OCI-LY3 (cell line): ENCODE measurements around the gene COG2.

Source experiments
- H2AFZ ChIP-seq: fragments of 200-600, 300-600 bp; shearing (Covaris generic); 2 replicates; pipeline ENCODE4 v1.6.0; 2014; ENCODE audit warnings: antibody characterized with exemption, low read depth, low read length
- H3K27ac ChIP-seq: fragments of 200-600, 300-600 bp; sonication (generic); 2 replicates; pipeline ENCODE4 v1.5.1; 2014; ENCODE audit warnings: mild to moderate bottlenecking, low read length, moderate library complexity, mixed read lengths
- H3K27me3 ChIP-seq: fragments of 200-600, 300-600 bp; sonication (generic); 2 replicates; pipeline ENCODE4 v1.6.1; 2014; ENCODE audit warnings: low read depth, low read length, mixed read lengths
- H3K36me3 ChIP-seq: fragments of 200-600, 300-600 bp; sonication (generic); replicated peaks from 2 replicates; pipeline ENCODE3; 2014; ENCODE audit warnings: low read depth, low read length, mixed read lengths
- H3K4me1 ChIP-seq: fragments of 300-600, 200-600 bp; sonication (generic); 2 replicates; pipeline ENCODE4 v1.6.1; 2014; ENCODE audit warnings: low read length, mixed read lengths
- H3K4me2 ChIP-seq: fragments of 200-600, 300-600 bp; sonication (generic); 2 replicates; pipeline ENCODE4 v1.6.1; 2014; ENCODE audit warnings: low read length, mixed read lengths
- H3K4me3 ChIP-seq: fragments of 300-600, 200-600 bp; sonication (generic); 2 replicates; pipeline ENCODE4 v1.5.1; 2014; ENCODE audit warnings: antibody characterized with exemption, mild to moderate bottlenecking, low read length, moderate library complexity
- H3K79me2 ChIP-seq: fragments of 300-600, 200-600 bp; shearing (Covaris generic); 2 replicates; pipeline ENCODE4 v1.6.1; 2014; ENCODE audit warnings: mild to moderate bottlenecking, low read length, mixed read lengths
- H3K9ac ChIP-seq: fragments of 300-600, 200-600 bp; shearing (Covaris generic); 2 replicates; pipeline ENCODE4 v1.6.0; 2014; ENCODE audit warnings: mild to moderate bottlenecking, low read length, moderate library complexity
- H3K9me3 ChIP-seq: fragments of 200-600, 300-600 bp; shearing (Covaris generic); 2 replicates; pipeline ENCODE4 v1.6.1; 2014; ENCODE audit warnings: low read length, mixed read lengths; ENCODE audit not compliant: insufficient read depth
- H4K20me1 ChIP-seq: fragments of 200-600, 300-600 bp; sonication (generic); 2 replicates; pipeline ENCODE4 v1.6.1; 2016; ENCODE audit warnings: low read length, mixed read lengths; ENCODE audit not compliant: insufficient read depth
- EZH2phosphoT487 ChIP-seq: fragments of 200-600 bp; shearing (Covaris generic); IDR thresholded peaks from 2 replicates; pipeline ENCODE4 v1.6.1; 2018; ENCODE audit warnings: antibody characterized with exemption, mixed run types, low read depth
- TF ChIP-seq, protein P1 (sequence below): fragments of 200-600, 300-600 bp; sonication (generic); IDR thresholded peaks from 2 replicates; pipeline ENCODE4 v1.5.1; 2014; ENCODE audit warnings: antibody characterized with exemption, low read length, low read depth

Gene COG2

DNA sequence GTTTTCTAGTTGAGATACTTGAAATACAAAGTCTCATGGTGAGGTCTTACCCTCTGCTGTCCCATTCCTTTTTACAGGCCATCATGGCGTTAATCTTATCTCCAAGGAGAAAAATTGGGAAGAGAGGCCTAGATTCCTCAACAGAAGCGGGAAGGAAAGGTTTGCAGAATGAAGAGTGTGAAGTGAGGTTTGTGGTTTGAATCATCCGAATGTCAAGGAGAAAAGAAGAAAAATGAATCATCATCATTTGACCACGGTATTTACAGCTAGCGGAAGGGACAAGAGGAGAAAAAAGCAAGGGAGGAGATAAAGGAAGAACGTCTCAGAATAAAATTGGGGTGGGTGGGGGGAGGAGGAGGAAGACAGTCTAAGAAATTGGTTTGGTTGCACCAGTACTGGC, 935 bp upstream of the COG2 start:
- TF ChIP-seq EZH2phosphoT487: no peak
- TF ChIP-seq, protein P1, sequence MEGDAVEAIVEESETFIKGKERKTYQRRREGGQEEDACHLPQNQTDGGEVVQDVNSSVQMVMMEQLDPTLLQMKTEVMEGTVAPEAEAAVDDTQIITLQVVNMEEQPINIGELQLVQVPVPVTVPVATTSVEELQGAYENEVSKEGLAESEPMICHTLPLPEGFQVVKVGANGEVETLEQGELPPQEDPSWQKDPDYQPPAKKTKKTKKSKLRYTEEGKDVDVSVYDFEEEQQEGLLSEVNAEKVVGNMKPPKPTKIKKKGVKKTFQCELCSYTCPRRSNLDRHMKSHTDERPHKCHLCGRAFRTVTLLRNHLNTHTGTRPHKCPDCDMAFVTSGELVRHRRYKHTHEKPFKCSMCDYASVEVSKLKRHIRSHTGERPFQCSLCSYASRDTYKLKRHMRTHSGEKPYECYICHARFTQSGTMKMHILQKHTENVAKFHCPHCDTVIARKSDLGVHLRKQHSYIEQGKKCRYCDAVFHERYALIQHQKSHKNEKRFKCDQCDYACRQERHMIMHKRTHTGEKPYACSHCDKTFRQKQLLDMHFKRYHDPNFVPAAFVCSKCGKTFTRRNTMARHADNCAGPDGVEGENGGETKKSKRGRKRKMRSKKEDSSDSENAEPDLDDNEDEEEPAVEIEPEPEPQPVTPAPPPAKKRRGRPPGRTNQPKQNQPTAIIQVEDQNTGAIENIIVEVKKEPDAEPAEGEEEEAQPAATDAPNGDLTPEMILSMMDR: no peak
- Histone ChIP-seq H3K36me3 (no peaks in the 10 kb centered on the region), H2AFZ (peak overlapping the region; percentile 95)

DNA sequence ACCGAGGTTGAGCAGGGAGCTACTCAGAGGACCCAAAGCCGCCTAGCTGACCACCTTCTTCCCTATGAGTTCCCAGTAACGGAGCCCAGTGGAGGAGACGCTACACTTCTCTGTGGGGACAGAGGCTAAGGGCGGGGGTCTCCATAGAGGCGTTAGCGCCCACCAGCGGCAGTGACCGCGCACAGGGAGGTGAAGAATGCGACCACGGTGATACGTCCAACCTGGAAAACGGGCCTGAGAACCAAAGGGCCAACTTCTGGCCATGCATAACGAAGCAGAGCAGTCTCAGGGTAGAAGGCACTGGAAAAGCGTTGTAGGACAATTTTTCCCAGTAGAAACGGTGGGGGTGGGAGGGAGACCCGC, 400 bp upstream of the COG2 start:
- Histone ChIP-seq H3K4me2 (peak overlapping the region; percentile 76), H3K79me2 (peaks cover 45% of the 10 kb centered on the region), H3K27ac (no peak overlapping the region), H4K20me1 (peaks cover 13% of the 10 kb centered on the region), H3K4me3 (peak overlapping the region; percentile 92), H3K9ac (peak overlapping the region; percentile 43), H3K36me3 (no peaks in the 10 kb centered on the region), H3K27me3 (peaks cover 29% of the 10 kb centered on the region), H3K4me1 (peaks cover 20% of the 10 kb centered on the region), H3K9me3 (no peaks in the 10 kb centered on the region), H2AFZ (peak overlapping the region; percentile 95)
- TF ChIP-seq, protein P1: no peak
- TF ChIP-seq EZH2phosphoT487: no peak

More for the DNA sequence above, 935 bp upstream of the COG2 start:
- Histone ChIP-seq H3K27me3 (peaks cover 34% of the 10 kb centered on the region), H3K4me1 (peaks cover 20% of the 10 kb centered on the region), H3K4me2 (peak overlapping the region; percentile 76), H3K27ac (no peak overlapping the region), H3K4me3 (peak overlapping the region; percentile 92), H3K79me2 (peaks cover 40% of the 10 kb centered on the region), H3K9ac (peak overlapping the region; percentile 43), H3K9me3 (no peaks in the 10 kb centered on the region), H4K20me1 (peaks cover 9% of the 10 kb centered on the region; the same call in 1 of the 2 replicates)

DNA sequence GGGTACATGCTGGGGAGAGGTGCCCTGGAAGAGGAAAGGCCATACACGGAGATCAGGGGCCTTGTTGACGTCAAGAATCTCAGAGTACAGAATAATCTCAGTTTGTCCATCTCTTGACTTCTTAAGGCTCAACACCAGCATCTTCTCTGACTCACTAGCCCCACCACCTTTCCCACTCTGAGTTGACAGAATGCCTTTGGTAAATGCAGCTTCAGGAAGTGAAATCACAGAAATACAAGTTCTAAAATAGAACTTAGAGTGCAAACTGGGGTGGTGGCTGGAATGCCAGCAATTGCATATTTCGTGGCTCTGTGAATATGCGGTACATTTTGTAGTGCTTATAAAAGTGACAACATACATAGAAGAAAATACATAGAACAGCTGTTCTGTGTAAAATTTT, 1.6 kb downstream of the COG2 start:
- Histone ChIP-seq H3K4me2 (peak overlapping the region; percentile 73), H3K79me2 (peaks cover 64% of the 10 kb centered on the region), H3K27me3 (peaks cover 9% of the 10 kb centered on the region), H3K4me3 (peak overlapping the region; percentile 92), H3K27ac (no peak overlapping the region), H3K9me3 (no peaks in the 10 kb centered on the region), H4K20me1 (peaks cover 19% of the 10 kb centered on the region), H2AFZ (no peak overlapping the region), H3K4me1 (peaks cover 20% of the 10 kb centered on the region), H3K36me3 (no peaks in the 10 kb centered on the region), H3K9ac (peak overlapping the region; percentile 71; the same call in 1 of the 2 replicates)
- TF ChIP-seq EZH2phosphoT487: no peak
- TF ChIP-seq, protein P1: peak; percentile 21; the same call in 1 of the 2 replicates

DNA sequence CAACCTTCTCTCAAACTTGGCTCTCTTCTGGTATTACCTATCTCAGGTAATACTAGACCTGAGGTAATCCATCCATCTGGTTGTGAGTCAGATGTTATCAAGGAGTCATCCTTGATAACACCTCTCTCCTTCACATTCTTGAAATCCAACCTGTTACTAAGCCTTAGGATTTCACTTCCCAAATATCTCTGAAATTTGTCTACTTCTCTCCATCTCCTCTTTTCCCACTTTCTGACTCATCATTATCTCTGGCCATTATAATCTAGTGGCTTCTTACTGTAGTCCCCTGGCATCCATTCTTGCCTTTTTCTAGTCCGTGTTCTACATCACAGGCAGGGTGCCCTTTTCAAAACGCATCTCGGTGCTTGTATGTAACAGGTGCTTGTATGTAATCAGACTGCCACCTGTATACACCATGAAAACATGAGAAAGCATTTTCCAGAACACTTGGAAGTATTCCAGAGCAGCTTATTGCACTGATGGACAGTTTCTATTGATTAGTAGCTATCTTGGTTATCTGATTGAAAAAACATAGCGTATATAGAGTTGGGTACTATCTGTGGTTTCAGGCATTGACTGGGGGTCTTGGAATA, 4.5 kb downstream of the COG2 start:
- H2AFZ ChIP-seq: no peak overlapping the region
- peaks cover 1% of the 10 kb centered on the region for H3K36me3 ChIP-seq
- TF ChIP-seq, protein P1: no peak
- no peak for TF ChIP-seq EZH2phosphoT487
- no peaks in the 10 kb centered on the region for H3K27me3 ChIP-seq
- H3K27ac ChIP-seq: no peak overlapping the region
- H4K20me1 ChIP-seq: peaks cover 24% of the 10 kb centered on the region
- H3K79me2 ChIP-seq: peaks cover 93% of the 10 kb centered on the region
- H3K9me3 ChIP-seq: no peaks in the 10 kb centered on the region
- no peak overlapping the region for H3K9ac ChIP-seq
- H3K4me2 ChIP-seq: no peak overlapping the region
- peaks cover 15% of the 10 kb centered on the region for H3K4me1 ChIP-seq
- no peak overlapping the region for H3K4me3 ChIP-seq
